Mesodermal cell (in vitro differentiated cells): ENCODE results near the gene ARPIN.

Experiments used
- H3K27ac ChIP-seq: 2 replicates; pipeline ENCODE4 v1.7.0; 2013; ENCODE audit warnings: mild to moderate bottlenecking, low read depth, low read length, moderate library complexity; ENCODE audit not compliant: severe bottlenecking
- H3K36me3 ChIP-seq: 2 replicates; pipeline ENCODE4 v1.7.1; 2013; ENCODE audit warnings: mild to moderate bottlenecking, low read length, moderate library complexity; ENCODE audit not compliant: control insufficient read depth, insufficient read depth
- H3K4me1 ChIP-seq: one replicate; pipeline ENCODE4 v1.7.1; 2013; ENCODE audit warnings: mild to moderate bottlenecking, low read length; ENCODE audit not compliant: insufficient read depth, control insufficient read depth, poor library complexity, severe bottlenecking
- H3K4me3 ChIP-seq: 2 replicates; pipeline ENCODE4 v1.7.0; 2013; ENCODE audit warnings: low read length, control low read depth, mild to moderate bottlenecking; ENCODE audit not compliant: insufficient read depth, poor library complexity, severe bottlenecking; ENCODE audit errors: extremely low read depth
- H3K9me3 ChIP-seq: 2 replicates; pipeline ENCODE4 v1.7.1; 2013; ENCODE audit warnings: mild to moderate bottlenecking, low read length, moderate library complexity; ENCODE audit not compliant: control insufficient read depth
- WGBS, 2 experiments: methylation state at CpG; one replicate each; pipeline ENCODE4 v1.1.5; 2013; ENCODE audit warnings: missing lambda C conversion rate in 2 of 2; ENCODE audit not compliant: insufficient coverage in 2 of 2; 5-methylcytosine and 5-hydroxymethylcytosine counted together

The ARPIN gene

DNA sequence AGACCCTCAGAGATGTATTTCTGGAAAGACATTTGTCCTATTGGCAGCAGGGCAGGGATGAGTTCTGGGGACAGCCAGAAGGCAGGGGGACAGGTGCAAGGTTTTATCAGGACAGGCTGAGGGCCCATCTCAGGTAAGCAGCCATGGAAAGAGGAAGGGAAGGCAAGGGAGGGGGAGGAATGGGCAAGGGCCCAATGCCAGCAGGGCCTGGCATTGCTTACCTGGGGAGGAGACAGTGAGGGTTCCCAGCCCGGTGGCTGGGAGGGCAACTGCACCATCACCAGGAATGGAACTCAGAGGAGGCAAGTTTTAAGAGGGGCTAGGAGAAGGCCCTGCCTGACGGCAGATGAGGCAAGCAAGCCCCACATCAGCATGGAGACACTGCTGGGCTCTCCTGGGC is 3.1 kb downstream of the ARPIN start:
- Histone ChIP-seq H3K4me1 (peaks cover 7% of the 10 kb centered on the region), H3K36me3 (peaks cover 4% of the 10 kb centered on the region), H3K9me3 (no peaks in the 10 kb centered on the region), H3K4me3 (no peak overlapping the region), H3K27ac (no peak overlapping the region)
- WGBS, 2 experiments = 87 to 92% methylated on average over 1 of the region's 2 CpGs

DNA sequence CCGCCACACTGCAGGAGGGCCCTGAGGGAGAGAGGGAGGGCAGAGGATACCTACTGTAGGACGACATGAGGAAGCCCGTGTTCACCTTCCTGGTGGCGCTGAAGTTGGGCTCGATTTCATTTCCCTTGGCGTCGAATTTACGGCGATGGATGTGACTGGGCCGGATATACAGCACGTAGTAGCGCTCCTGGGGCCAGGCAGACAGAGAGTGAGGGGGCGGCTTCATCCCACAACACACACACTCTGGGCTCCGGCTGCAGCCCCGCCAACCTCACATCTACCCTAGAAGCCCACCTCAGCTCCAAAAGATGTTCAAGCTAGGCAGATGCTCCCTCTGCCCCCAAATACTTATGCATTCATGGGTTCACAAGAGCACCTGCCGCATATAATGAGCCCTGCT is 4.5 kb downstream of the ARPIN start:
- H3K4me1 ChIP-seq = peaks cover 7% of the 10 kb centered on the region
- H3K36me3 ChIP-seq = peaks cover 4% of the 10 kb centered on the region
- 90 to 93% methylated on average over 11 to 16 of the region's 16 CpGs for WGBS, 2 experiments
- no peaks in the 10 kb centered on the region for H3K9me3 ChIP-seq
- H3K27ac ChIP-seq = no peak overlapping the region
- no peak overlapping the region for H3K4me3 ChIP-seq

DNA sequence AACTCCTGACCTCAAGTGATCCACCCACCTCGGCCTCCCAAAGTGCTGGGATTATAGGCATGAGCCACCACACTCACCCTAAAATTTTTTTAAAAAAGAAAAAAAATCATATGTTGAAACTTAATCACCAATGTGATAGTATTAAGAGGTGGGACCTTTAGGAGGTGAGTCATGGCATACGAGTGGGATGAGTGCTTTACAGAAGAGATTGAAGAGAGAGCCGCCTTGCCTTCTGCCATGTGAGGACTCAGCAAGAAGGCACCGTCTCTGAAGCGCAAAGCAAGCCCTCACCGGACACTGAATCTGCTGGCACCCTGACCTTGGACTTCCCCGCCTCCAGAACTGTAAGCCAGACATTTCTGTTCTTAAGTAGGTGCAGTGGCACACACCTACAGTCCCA is 5.5 kb downstream of the ARPIN start:
- no peaks in the 10 kb centered on the region for H3K9me3 ChIP-seq
- 84 to 96% methylated on average over 4 to 6 of the region's 7 CpGs for WGBS, 2 experiments
- no peak overlapping the region for H3K27ac ChIP-seq
- H3K36me3 ChIP-seq = peaks cover 4% of the 10 kb centered on the region
- H3K4me1 ChIP-seq = peaks cover 7% of the 10 kb centered on the region
- H3K4me3 ChIP-seq = no peak overlapping the region

DNA sequence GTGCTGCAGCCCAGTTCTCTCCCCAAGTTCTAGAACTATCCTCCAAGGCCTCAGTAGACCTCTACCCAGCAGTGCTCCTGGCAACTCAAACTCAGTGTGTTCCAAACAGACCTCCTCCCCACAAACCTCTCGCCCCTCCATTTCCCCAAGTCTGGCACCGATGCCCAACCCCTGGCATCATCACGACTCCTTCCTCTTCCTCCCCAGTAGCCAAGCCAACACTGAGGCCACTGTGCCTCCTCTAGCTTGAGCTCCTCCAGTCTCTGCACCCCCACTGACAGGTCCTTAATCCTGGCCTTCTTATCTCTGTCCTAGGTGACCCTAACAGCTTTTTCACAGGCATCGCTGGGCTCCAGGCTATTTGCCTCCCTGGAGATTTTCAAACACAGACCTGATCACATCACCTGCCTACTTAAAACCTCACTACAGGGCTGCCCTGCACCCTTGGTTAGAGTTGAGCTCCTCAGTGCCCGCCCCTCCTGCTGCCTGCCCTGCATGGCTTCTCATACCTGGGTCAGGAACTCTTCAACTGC is 6.8 kb downstream of the ARPIN start:
- no peaks in the 10 kb centered on the region for H3K9me3 ChIP-seq
- no peak overlapping the region for H3K27ac ChIP-seq
- no peaks in the 10 kb centered on the region for H3K4me1 ChIP-seq
- 94 to 96% methylated on average over 4 to 5 of the region's 5 CpGs for WGBS, 2 experiments
- H3K4me3 ChIP-seq = no peak overlapping the region
- H3K36me3 ChIP-seq = peaks cover 7% of the 10 kb centered on the region

DNA sequence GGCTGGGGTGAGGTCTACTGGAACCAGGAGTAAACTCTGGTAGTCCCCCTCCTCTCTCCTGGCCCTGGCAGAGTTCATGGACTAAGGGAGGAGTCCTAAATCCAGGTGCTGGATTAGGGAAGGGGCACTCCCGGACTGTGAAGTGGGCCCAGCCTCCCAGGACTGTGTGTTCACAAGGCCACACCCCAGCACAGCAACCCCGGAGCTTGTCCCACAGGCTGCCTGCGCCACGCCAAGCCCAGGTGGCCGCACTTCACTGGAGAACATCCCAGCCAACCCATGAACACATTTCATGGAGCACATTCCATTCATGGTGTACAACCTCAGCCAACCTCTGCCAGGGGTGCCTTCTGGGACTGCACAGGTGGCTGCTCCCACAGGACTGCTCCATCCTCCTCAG is 8.2 kb downstream of the ARPIN start:
- H3K27ac ChIP-seq = no peak overlapping the region
- 89 to 96% methylated on average over 4 to 5 of the region's 5 CpGs for WGBS, 2 experiments
- H3K4me1 ChIP-seq = no peaks in the 10 kb centered on the region
- H3K4me3 ChIP-seq = no peak overlapping the region
- peaks cover 7% of the 10 kb centered on the region for H3K36me3 ChIP-seq
- no peaks in the 10 kb centered on the region for H3K9me3 ChIP-seq

DNA sequence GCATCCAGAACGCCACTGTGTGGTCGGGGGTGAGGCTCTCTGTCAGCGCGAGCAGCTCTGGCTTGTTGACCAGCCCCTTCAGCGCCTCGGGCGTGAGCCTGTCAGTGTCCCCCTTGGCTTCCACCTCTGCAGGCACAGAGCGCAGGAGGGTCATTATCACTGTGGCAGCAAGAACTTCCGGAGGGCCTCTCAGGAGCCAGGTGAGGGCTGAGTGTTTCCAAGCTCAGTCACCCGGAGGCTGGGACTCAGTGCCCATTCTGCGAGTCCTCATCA is 9.0 kb downstream of the ARPIN start:
- no peaks in the 10 kb centered on the region for H3K9me3 ChIP-seq
- WGBS, 2 experiments = 94 to 98% methylated on average over 11 of the region's 11 CpGs
- H3K27ac ChIP-seq = no peak overlapping the region
- no peak overlapping the region for H3K4me3 ChIP-seq
- peaks cover 7% of the 10 kb centered on the region for H3K36me3 ChIP-seq
- H3K4me1 ChIP-seq = no peaks in the 10 kb centered on the region

DNA sequence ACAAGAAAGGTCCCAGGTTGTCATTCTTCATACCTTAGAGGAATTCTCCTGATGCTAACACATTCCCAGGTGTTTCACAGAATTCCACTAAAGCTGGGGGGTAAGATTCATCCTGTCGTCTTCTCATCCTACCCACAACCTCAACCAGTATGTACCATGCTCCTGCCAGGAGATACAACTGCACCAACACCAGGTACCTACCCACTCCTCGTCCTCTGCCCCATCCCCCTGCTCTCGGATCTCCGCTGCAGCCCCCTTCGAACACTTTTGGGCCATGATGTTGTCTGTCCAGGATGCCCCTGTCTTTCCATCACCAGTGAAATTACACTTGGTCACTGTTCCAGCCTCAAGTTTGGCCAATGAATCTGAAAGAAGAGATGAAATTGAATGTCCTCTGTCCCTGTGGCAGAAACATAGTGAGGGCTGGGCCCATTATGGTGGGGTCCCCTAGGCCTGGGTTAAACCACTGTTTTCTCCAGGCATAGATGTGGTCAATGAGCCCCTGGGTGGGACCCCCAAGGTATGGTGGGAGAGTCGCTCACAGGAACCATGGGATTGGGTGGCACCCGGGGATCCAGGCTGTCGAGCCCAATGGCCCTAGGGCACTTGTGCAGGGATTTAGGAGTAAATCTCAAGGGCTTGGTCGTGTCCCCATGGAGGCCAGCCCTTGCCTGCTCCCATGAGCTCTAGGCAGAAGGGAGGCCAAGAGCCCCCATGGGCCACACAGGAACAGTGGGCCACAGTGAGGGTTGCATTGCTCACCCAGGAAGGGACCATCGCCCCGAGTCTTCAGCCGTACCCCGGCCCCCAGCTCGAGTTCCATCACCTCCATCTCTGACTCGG is 9.5 kb downstream of the ARPIN start:
- H3K4me3 ChIP-seq = no peak overlapping the region
- H3K4me1 ChIP-seq = no peaks in the 10 kb centered on the region
- WGBS, 2 experiments = 90 to 95% methylated on average over 11 to 15 of the region's 15 CpGs
- peaks cover 7% of the 10 kb centered on the region for H3K36me3 ChIP-seq
- no peak overlapping the region for H3K27ac ChIP-seq
- H3K9me3 ChIP-seq = no peaks in the 10 kb centered on the region

DNA sequence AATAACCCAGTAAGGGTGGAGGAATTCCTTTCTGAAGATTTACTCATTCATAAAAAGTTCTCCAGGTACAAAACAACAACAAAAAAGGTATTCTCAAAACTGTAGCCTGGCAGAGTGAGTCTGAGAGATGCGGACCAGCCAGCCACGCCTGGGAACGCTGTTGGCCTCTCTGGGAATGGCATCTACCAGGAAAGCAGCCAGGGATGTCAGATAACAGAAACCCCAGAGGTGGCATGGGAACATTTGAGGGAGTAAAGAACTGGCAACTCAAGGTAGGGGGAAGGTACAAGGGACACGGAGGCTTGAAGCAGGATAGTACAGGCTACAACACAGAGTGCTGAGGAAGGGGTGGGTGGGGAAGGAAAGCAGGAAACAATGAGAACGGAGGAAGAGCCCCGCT is 11.9 kb downstream of the ARPIN start:
- peaks cover 2% of the 10 kb centered on the region for H3K36me3 ChIP-seq
- no peak overlapping the region for H3K27ac ChIP-seq
- 93 to 96% methylated on average over 4 of the region's 6 CpGs for WGBS, 2 experiments
- H3K4me3 ChIP-seq = no peak overlapping the region
- no peaks in the 10 kb centered on the region for H3K9me3 ChIP-seq
- no peaks in the 10 kb centered on the region for H3K4me1 ChIP-seq

DNA sequence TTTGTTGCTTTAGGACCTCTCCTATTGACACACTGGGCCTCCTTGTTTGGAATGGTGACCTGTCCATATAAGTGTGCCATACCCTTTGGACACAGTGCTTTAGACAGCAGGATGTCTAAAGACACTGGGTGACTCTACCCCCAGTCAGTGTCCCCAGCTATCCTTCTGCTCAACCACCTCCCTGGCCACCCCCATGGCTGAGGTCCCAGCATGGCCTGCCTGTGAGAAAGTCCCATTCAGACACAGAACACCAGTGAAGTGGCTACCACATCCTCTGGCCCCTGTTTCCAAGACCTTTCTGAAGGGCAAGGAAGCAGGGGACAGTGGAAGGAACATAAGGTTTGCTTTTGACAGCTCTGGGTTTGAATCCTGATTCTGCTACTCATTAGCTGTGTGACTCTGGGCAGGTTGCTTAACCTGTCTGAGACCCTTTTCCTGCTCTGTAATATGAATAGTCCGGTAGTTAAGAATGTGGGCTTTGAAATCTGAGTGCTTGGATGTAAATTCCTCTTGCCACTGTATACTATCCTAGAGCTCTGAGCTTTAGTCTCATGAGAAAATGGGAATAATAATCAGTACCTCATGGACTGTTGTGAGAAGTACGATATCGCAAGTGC is 12.7 kb downstream of the ARPIN start:
- H3K9me3 ChIP-seq = no peaks in the 10 kb centered on the region
- no peak overlapping the region for H3K27ac ChIP-seq
- 100% methylated on average over 2 of the region's 3 CpGs; no CpG with 5 or more reads in 1 of the 2 experiments for WGBS, 2 experiments
- H3K4me3 ChIP-seq = no peak overlapping the region
- H3K36me3 ChIP-seq = peaks cover 2% of the 10 kb centered on the region
- no peaks in the 10 kb centered on the region for H3K4me1 ChIP-seq

DNA sequence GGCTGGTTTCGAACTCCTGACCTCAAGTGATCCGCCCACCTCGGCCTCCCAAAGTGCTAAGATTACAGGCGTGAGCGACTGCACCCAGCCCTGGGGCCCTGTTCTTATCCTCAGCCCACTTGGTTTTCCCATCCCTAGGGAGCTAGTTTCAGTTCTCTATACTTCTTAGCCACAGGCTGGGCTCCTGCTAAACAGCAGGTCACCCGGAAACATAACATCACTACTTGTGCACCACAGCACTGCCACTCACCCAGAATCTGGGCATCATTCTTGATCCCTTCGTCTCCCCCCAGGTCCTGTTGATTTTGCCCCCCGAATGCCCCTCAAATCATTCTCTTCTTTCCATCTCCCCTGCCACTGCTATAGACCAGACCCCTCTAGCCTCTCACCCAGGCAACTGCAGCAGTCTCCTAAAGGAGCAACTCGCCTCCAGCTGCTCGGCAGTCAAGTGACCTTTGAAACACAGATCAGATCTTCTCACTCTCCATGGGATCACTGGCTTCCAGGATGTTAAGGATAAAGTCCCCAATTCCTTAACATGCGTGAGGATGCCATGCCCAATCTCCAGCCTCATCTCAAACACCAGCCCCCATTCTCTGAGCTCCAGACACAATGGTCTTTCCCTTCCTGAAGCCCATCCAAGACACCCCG is 13.3 kb downstream of the ARPIN start:
- Histone ChIP-seq H3K27ac (no peak overlapping the region), H3K36me3 (peaks cover 2% of the 10 kb centered on the region), H3K9me3 (no peaks in the 10 kb centered on the region), H3K4me3 (no peak overlapping the region), H3K4me1 (no peaks in the 10 kb centered on the region)
- 90 to 96% methylated on average over 9 to 12 of the region's 12 CpGs for WGBS, 2 experiments
